HG02943 (cell line): Measurements from ENCODE around the gene RNF4.
A peak's percentile ranks its signal among the peaks of the same experiment; 100 is the strongest.

Experiments used
- ATAC-seq: cut with Tn5 transposase; IDR thresholded peaks from one replicate; pipeline ENCODE4 v1.9.1; 2021; ENCODE audit warnings: mild to moderate bottlenecking, low read depth, moderate library complexity; ENCODE audit not compliant: unreplicated experiment

The RNF4 gene

DNA sequence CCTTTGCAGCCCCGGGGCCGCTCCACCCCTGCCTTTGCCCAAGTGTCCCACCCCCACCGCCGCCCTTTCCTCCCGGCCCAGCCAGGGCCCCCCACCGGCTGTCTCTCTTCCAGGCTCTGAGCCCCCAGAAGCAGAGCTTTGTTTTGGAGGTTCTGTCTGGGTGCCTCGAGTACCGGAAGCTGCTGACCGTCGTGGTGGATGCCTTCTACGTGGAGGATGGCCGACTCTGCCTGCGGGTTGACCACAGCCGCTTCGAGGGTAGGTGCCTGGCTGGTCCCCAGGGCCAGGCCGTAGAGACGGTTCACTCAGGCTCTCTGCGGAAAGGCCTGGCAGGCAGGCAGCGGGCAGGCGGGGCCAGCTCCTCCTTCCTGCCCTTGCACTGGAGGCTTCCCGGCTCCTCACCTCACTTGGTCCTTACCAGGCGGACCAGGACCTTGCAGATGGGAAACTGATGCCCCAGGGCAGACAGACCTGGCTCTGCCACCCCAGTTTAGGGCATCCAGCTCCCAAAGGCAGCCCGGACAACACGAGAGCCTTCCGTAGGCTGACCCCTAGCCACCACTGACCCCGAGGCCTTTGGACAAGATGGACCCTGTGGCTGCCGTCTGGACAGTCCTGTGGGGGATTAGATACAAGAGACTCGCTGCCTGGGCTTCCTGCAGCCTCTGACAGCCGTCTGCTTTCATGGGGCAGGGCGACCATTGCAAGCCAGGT, 32.0 kb upstream of the RNF4 start:
- ATAC-seq, result no peak

- ATAC-seq, result no peak
Measured at GRCh38 chr4:2437475-2438215, 31.3 kb upstream of the RNF4 start.

GRCh38 chr4:2438822-2439718, 29.8 kb upstream of the RNF4 start:
- no peak for ATAC-seq

DNA sequence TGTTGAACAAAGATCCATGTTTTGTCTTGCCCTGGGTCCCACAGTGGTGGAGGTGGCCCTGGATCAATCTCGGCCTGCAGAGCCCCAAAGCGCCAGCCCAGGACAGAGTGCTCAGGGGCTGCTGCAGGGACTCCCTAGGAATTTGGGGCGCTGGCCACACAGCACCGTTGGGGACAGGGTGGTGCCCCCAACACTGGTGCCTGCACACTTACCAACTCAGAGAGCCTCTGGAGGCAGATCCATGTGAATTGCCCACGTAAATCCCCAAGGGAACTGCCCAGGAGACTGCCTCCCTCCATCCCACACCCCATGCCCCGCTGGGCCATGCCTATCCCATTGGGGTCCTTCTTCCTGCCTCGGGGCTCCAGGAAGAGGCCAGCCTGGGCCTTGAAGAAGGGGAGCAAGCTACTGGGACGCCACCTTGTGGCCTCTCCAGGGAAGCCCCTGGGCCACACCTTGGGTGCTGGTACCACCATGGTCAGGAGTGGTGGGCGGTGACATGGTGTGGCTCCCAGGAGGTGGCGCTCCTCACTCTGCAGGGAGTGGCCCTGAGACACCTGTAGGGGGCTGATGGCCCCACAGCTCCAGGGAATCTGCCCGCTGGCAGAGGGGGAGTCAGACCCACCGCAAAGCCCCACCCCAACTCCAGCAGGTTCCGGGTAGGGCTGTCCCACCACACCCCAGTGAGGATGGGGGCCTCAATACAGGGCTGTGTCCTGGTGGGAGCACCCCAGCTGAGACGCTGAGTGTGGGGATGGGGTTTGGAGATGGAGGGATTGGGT, 27.3 kb upstream of the RNF4 start:
- ATAC-seq, result peak; percentile 71

- ATAC-seq, result no peak
Measured at GRCh38 chr4:2442175-2442993, 26.5 kb upstream of the RNF4 start.

- no peak for ATAC-seq
Measured at GRCh38 chr4:2443061-2443730, 25.7 kb upstream of the RNF4 start.

DNA sequence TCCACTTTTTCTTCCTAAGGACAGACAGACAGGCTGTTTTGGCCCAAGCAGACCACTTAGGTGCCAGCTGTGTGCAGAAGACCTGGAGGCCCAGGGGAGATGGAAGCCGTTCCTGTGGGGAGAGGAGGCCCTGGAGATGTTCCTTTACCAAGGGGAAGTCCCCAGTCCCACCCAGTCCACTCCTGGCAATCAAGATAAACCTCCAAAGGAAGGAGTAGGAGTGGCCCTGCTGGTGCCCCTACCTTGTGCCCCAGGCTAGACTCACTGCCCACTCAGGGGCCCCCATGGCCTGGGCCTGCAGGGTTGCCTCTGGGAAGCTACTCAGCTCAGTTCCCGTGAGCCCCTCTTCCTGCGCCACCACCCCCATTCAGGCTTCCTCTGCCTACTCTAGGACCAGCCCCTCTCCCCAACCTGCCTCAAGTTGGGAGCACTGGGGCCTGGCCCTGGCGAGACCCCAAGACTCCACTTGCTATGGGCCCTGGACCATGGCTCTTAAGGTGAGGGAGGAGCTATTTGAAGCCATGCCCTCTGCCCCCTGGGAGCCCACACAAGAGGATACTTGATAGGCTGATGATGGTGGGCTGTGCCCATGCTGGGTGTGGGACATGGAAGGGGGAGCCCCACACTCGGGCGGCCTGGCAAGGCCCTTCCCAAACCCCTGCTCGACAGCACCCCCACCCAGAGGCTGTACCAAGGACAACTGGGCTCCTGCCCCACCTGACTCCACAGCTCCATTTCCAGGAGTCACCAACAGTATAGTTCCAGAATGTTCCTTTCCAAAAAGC, 24.8 kb upstream of the RNF4 start:
- ATAC-seq, result no peak

- ATAC-seq, result no peak
Measured at GRCh38 chr4:2445130-2445529, 23.8 kb upstream of the RNF4 start.

GRCh38 chr4:2445571-2445970, 23.3 kb upstream of the RNF4 start:
- ATAC-seq, result no peak

GRCh38 chr4:2446656-2447564, 22.0 kb upstream of the RNF4 start:
- no peak for ATAC-seq

GRCh38 chr4:2448589-2448988, 20.3 kb upstream of the RNF4 start:
- ATAC-seq, result no peak

- ATAC-seq, result no peak
Measured at GRCh38 chr4:2449051-2449450, 19.9 kb upstream of the RNF4 start.

- ATAC-seq, result no peak
Measured at GRCh38 chr4:2449511-2450392, 19.2 kb upstream of the RNF4 start.

DNA sequence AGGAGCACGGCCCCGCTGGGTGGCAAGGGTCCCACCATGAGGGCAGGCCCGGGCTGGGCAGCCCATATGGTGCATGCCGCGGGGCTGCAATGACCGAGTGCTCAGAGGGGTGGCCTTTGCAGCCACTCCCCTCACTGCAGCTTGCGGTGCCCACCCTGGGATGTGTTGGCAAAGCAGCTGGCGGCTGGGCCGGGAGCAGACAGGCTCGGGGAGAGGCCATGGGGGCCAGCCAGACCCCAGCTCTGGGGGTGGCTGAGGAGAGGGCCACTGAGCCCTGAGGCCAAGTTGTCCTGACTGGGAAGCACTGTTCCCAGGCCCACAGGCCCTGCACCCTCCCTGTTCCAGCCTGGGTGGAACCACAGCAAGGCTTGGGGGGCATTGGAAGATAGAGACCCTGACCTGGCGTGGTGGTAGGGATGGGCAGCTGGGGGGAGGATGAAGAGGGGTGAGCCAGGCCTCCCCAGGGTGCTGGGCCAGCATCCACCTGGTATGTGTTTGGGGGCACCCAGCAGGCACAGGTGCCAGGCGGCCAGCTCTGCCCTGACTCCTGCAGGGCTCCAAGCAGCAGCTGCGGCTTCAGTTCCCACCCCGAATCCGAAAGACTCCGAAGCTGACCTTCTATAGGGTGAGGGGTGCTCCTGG, 18.4 kb upstream of the RNF4 start:
- no peak for ATAC-seq

DNA sequence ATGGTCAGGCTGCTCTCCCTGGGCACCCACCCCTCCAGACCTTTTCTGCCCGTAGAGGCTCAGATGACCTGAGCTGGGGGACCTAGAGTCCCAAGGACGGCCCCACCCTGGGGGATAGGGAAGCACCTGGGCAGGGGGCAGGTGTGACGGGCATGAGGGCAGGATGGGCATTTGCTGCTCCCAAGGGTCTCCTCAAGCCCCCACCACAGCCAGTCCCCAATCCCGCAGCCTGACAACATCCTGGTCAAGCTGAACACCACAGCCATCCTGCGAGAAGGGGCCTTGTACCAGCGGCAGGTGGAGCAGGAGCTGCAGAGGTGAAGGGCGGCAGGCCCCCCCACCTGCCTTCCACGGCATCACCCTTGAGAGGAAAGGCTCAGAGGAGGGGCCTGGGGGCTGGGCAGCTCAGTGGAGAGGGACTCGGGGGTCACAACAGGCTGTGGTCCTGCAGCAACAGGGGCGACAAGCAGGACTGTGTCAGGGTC, 17.8 kb upstream of the RNF4 start:
- ATAC-seq, result no peak
